ENCODE measurements around the gene PTPN1.

Gene PTPN1

DNA sequence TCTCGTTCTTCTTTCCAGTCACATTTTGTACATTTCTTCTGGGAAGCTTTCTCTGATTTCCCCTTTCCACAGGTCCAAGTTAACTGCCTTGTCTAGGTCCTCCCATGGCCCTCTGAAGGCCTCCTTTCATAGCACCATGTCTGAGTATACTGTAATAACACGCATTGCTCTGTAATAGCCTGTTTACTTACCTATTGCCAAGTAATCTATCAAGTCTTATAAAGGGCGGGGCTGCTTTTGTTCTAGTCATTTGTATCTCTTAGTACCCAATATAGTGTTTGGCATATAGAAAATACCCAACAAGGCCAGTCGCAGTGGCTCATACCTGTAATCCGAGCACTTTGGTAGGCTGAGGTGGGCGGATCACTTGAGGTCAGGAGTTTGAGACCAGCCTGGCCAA, 17.9 kb downstream of the PTPN1 start:
- FAIRE-seq: no peak

DNA sequence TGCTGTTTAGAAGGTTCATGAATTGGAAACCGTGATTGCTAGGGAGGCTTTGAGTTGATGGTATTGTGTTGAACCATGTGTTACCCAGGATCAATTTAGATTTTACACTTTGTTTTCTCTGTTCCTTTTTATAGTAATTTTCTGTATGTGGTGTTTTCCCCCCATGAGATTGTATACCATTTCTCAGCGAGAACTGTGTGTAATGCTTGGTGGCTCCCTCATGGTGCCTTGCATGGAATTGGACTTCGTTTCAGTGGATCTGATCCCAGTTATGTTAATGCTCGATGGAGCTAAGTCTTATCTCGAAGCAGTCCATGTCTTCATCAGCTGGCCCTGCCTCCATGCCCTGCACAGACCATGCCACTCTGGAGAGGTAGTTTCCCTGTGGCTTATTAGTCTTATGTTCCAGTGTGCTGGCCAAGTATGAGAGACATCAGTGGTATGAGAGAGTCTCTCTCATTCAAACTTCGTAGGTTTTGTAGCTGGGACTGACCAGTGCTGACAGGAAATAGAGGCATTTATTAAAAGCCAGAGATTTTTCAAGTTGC, 18.7 kb downstream of the PTPN1 start:
- TF ChIP-seq POU2F2 (IDR thresholded peaks at IDR 0.05; ENCODE audit: low read depth, low read length) (no peak), SPI1 (IDR thresholded peaks at IDR 0.05; ENCODE audit: low read depth, low read length) (peak; percentile 43; the same call in 1 of the 2 replicates)
- no peak for DNase-seq (ENCODE audit: insufficient read length, low spot score)
- peak; percentile 52 for FAIRE-seq

More for the DNA sequence above, 17.9 kb downstream of the PTPN1 start:
- no peak for TF ChIP-seq POU2F2 (IDR thresholded peaks at IDR 0.05; ENCODE audit: low read depth, low read length)
- no peak for TF ChIP-seq SPI1 (IDR thresholded peaks at IDR 0.05; ENCODE audit: low read depth, low read length)
- TF ChIP-seq POLR2A (IDR thresholded peaks at IDR 0.05; ENCODE audit: low read depth, low read length): no peak
- no peak for TF ChIP-seq PAX5 (IDR thresholded peaks at IDR 0.05; ENCODE audit: insufficient read depth, low read length, severe bottlenecking)
- TF ChIP-seq TAF1 (IDR thresholded peaks at IDR 0.05; ENCODE audit: low read depth, low read length): no peak
- TF ChIP-seq POLR2AphosphoS5 (IDR thresholded peaks at IDR 0.05; ENCODE audit: low read depth, low read length): no peak
- DNase-seq (ENCODE audit: insufficient read length, low spot score): no peak

DNA sequence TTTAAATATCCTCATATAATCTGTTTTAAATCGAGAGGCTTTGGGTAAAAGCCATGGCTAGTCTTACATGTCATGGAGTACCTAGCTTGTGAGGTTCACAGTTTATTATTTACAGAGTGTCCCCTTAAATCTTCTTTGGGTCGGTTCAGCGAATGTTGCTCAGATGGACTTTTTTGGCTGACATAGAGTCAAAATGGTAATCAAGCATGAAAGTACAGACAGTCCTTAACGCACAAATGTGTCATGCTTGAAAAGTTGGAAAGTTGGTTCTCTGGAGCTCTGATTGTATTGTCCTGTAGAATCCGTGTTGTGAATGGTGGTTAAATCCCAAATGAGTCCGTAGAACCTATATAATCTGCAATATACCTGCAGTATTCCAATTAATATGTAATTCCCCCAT, 22.0 kb downstream of the PTPN1 start:
- FAIRE-seq: no peak
- no peak for TF ChIP-seq POU2F2 (IDR thresholded peaks at IDR 0.05; ENCODE audit: low read depth, low read length)
- TF ChIP-seq POLR2AphosphoS5 (IDR thresholded peaks at IDR 0.05; ENCODE audit: low read depth, low read length): no peak
- TF ChIP-seq PAX5 (IDR thresholded peaks at IDR 0.05; ENCODE audit: insufficient read depth, low read length, severe bottlenecking): no peak
- no peak for TF ChIP-seq SPI1 (IDR thresholded peaks at IDR 0.05; ENCODE audit: low read depth, low read length)
- TF ChIP-seq TAF1 (IDR thresholded peaks at IDR 0.05; ENCODE audit: low read depth, low read length): no peak
- TF ChIP-seq POLR2A (IDR thresholded peaks at IDR 0.05; ENCODE audit: low read depth, low read length): no peak

DNA sequence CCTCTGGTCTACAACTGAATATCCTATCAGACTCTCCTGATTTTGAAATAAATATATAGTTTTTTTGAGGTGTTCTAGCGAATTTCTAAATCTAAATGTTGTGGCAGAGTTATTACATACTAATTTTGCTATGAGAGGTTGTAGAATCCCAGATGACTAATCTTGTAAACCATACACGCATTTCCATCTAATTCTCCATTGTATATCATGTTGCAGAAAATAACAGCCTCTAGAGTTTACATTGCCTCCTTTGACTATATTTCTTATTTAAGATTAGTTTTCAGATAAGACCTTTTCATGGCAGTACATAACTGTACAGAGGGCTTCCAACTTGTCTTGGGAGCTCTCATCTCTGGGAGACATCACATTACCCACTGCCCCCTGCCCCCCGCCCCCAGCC, 22.9 kb downstream of the PTPN1 start:
- no peak for DNase-seq (ENCODE audit: insufficient read length, low spot score)
- FAIRE-seq: no peak
- TF ChIP-seq POLR2A (IDR thresholded peaks at IDR 0.05; ENCODE audit: low read depth, low read length): no peak
- TF ChIP-seq SPI1 (IDR thresholded peaks at IDR 0.05; ENCODE audit: low read depth, low read length): no peak

More for the DNA sequence above, 22.0 kb downstream of the PTPN1 start:
- no peak for DNase-seq (ENCODE audit: insufficient read length, low spot score)

DNA sequence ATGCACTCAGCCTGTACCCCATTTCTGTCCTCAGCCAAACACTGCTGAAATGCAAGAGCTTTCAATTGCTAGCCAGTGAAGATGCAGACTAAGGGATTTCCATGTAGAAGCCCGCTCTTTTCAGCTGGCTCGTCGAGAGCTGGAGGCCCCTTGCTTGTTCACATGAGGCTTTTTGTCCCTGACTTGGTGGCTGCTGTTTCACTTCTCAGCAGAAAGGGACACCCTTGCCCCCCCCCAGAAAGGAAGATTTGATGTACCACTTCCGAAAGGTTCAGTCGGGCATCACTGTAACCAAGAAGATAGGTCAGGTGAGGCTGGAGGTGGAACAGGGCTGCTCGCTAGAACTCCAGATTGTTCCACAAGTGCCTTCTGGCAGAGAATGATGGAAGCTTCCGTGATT, 23.3 kb downstream of the PTPN1 start:
- TF ChIP-seq TAF1 (IDR thresholded peaks at IDR 0.05; ENCODE audit: low read depth, low read length): no peak
- no peak for TF ChIP-seq POLR2A (IDR thresholded peaks at IDR 0.05; ENCODE audit: low read depth, low read length)
- no peak for TF ChIP-seq POU2F2 (IDR thresholded peaks at IDR 0.05; ENCODE audit: low read depth, low read length)
- no peak for TF ChIP-seq POLR2AphosphoS5 (IDR thresholded peaks at IDR 0.05; ENCODE audit: low read depth, low read length)
- no peak for TF ChIP-seq SPI1 (IDR thresholded peaks at IDR 0.05; ENCODE audit: low read depth, low read length)
- no peak for TF ChIP-seq PAX5 (IDR thresholded peaks at IDR 0.05; ENCODE audit: insufficient read depth, low read length, severe bottlenecking)
- no peak for DNase-seq (ENCODE audit: insufficient read length, low spot score)
- no peak for FAIRE-seq

DNA sequence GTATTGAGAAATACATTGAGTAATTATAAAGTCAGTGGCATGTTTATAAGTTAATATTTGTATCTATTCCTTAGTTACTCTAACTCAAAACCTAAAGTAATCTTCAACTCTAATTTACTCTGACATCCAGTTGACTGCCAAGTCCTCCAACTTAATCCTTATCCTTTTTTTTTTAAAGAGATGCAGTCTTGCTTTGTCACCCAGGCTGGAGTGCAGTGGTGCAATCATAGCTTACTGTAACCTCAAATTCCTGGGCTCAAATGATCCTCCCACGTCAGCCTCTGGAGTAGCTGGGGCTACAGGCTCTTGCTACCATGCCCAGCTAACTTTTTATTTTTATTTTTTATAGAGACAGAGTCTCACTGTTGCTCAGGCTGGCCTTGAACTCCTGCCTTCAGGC, 24.4 kb downstream of the PTPN1 start:
- FAIRE-seq: no peak
- TF ChIP-seq POLR2A (IDR thresholded peaks at IDR 0.05; ENCODE audit: low read depth, low read length): no peak
- TF ChIP-seq PAX5 (IDR thresholded peaks at IDR 0.05; ENCODE audit: insufficient read depth, low read length, severe bottlenecking): no peak
- no peak for TF ChIP-seq POU2F2 (IDR thresholded peaks at IDR 0.05; ENCODE audit: low read depth, low read length)
- no peak for TF ChIP-seq POLR2AphosphoS5 (IDR thresholded peaks at IDR 0.05; ENCODE audit: low read depth, low read length)
- no peak for TF ChIP-seq TAF1 (IDR thresholded peaks at IDR 0.05; ENCODE audit: low read depth, low read length)
- no peak for TF ChIP-seq SPI1 (IDR thresholded peaks at IDR 0.05; ENCODE audit: low read depth, low read length)
- no peak for DNase-seq (ENCODE audit: insufficient read length, low spot score)

DNA sequence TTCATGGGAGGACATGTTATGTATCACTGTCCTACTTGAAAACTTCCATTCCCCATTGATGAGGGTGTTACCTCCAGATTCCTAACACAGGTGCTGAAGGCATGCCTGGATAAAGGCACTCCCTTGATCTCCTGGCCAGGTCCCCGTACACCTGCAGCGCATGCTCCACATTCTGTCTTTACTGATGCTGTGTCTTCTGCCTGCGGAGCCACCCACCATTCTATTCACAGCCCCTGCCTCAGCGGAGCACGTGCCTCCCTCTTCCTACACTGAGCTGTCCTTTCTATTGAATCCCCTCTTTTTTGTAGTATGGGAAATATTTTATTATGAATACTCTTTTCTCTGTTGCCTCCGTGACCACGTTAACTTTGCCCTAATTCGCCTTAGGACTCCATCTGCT, 25.0 kb downstream of the PTPN1 start:
- TF ChIP-seq SPI1 (IDR thresholded peaks at IDR 0.05; ENCODE audit: low read depth, low read length) (no peak), TAF1 (IDR thresholded peaks at IDR 0.05; ENCODE audit: low read depth, low read length) (no peak), POLR2AphosphoS5 (IDR thresholded peaks at IDR 0.05; ENCODE audit: low read depth, low read length) (no peak)
- FAIRE-seq (no peak), DNase-seq (ENCODE audit: insufficient read length, low spot score) (no peak)

DNA sequence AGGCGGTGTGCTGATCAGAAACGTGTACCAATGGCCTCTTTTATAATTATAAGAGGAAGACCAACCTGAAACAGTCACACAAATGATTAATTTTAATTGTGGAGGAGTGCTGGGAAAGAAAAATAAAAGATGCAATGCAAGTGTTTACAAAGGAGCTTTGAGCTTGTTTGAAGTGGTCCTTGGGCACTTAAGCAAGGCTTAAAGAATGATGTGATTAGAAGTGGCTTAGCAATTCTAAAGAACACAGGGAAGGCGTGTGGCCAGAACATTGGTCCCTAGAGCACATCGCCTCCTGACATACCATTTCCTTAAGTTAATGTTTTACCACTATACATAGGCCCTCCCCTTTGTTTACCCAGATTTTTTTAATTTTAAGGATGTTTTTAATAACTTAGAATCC, 26.1 kb downstream of the PTPN1 start:
- DNase-seq (ENCODE audit: insufficient read length, low spot score): no peak
- TF ChIP-seq POLR2A (IDR thresholded peaks at IDR 0.05; ENCODE audit: low read depth, low read length) (no peak), POLR2AphosphoS5 (IDR thresholded peaks at IDR 0.05; ENCODE audit: low read depth, low read length) (no peak), PAX5 (IDR thresholded peaks at IDR 0.05; ENCODE audit: insufficient read depth, low read length, severe bottlenecking) (no peak), SPI1 (IDR thresholded peaks at IDR 0.05; ENCODE audit: low read depth, low read length) (no peak), POU2F2 (IDR thresholded peaks at IDR 0.05; ENCODE audit: low read depth, low read length) (no peak), TAF1 (IDR thresholded peaks at IDR 0.05; ENCODE audit: low read depth, low read length) (no peak)
- FAIRE-seq: no peak

DNA sequence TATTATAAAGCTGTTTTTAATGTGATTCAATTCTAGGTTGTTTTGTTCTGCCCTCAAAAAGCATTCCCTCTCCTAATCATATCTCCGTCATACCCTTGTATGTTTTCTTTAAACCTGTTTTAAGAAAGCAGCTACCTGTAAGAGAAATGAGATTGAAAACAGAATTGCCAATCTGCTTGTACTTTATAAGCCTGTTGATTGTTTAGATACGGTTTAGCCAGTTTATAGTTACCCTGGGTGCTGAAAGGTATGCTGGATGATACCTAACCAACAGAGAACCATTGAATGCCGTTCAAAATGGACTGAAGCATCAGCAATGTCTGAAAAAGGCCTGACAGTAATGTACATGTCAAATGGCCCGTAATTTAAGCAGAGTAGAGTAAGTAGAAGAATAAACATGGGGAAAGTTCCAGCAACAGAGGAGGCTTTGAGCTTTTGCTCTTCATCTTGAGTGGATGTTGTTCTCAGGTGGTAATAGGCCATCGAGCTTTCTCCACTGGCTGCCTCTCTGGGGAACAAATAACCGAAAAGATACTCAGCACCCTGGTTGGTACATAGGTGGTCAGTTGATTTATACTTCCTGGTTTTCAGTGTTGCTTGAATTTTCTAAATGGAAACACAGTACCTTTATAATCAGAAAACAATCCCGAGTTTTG, 27.5 kb downstream of the PTPN1 start:
- DNase-seq (ENCODE audit: insufficient read length, low spot score): no peak
- TF ChIP-seq TAF1 (IDR thresholded peaks at IDR 0.05; ENCODE audit: low read depth, low read length) (no peak), POLR2A (IDR thresholded peaks at IDR 0.05; ENCODE audit: low read depth, low read length) (no peak), POLR2AphosphoS5 (IDR thresholded peaks at IDR 0.05; ENCODE audit: low read depth, low read length) (no peak), PAX5 (IDR thresholded peaks at IDR 0.05; ENCODE audit: insufficient read depth, low read length, severe bottlenecking) (no peak), POU2F2 (IDR thresholded peaks at IDR 0.05; ENCODE audit: low read depth, low read length) (no peak), SPI1 (IDR thresholded peaks at IDR 0.05; ENCODE audit: low read depth, low read length) (no peak)
- peak; percentile 40 for FAIRE-seq

DNA sequence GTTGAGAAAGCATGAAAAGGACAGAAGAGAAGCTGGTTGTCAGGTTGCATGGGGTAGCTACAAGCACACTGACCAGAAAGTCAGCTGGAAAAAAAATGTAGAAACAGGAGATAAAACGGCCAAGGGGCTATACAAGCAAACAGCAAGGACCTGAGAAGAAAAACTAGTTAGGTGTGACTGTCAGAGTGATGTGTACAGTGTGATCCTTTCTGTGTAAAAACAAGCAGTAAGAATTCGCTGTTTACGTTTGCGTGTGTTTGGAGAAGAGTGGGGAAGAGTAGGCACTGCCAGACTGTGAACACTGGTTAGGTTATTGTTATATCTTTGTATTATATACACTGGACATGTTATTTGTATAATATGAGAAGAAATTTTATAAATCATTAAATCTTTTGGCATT, 28.1 kb downstream of the PTPN1 start:
- TF ChIP-seq POLR2AphosphoS5 (IDR thresholded peaks at IDR 0.05; ENCODE audit: low read depth, low read length): no peak
- no peak for TF ChIP-seq SPI1 (IDR thresholded peaks at IDR 0.05; ENCODE audit: low read depth, low read length)
- no peak for TF ChIP-seq PAX5 (IDR thresholded peaks at IDR 0.05; ENCODE audit: insufficient read depth, low read length, severe bottlenecking)
- TF ChIP-seq POLR2A (IDR thresholded peaks at IDR 0.05; ENCODE audit: low read depth, low read length): no peak
- TF ChIP-seq POU2F2 (IDR thresholded peaks at IDR 0.05; ENCODE audit: low read depth, low read length): no peak
- TF ChIP-seq TAF1 (IDR thresholded peaks at IDR 0.05; ENCODE audit: low read depth, low read length): no peak
- DNase-seq (ENCODE audit: insufficient read length, low spot score): no peak
- no peak for FAIRE-seq
